Endothelial cell of umbilical vein (primary cell): ENCODE data around the gene FILIP1L. TPM values are rescaled to one million over a fixed set of nuclear protein-coding genes. Genes with fewer than 3 reads are reported as not detected.

Experiments used
- BruUV-seq: library from RNA; stranded (reverse); fragments of 400-500 nt; replicated peaks from 2 replicates; lab custom pipeline; 2021; lab: Mats Ljungman, UMichigan
- CTCF ChIA-PET: fragments of 300-600, 350-600 bp; sonication (Branson Sonifier 250); formaldehyde crosslinking; loops from one replicate; lab custom pipeline; 2021; ENCODE audit warnings: antibody characterized with exemption, inconsistent platforms; lab: Charles Lee
- POLR2A ChIA-PET: fragments of 300-600, 350-600 bp; sonication (Branson Sonifier 250); formaldehyde crosslinking; loops from one replicate; lab custom pipeline; 2021; ENCODE audit warnings: antibody characterized with exemption, inconsistent platforms; lab: Charles Lee
- DNase-seq: peaks from one replicate; pipeline ENCODE4 v3.0.0-alpha.2; 2011; ENCODE audit warnings: low read depth, low spot score
- FAIRE-seq: peaks from 2 replicates; lab custom pipeline; 2011; peaks lifted over from hg19 to GRCh38; lab: Jason Lieb, UNC
- H2AFZ ChIP-seq: 2 replicates; pipeline ENCODE4 v1.6.0; 2012; ENCODE audit warnings: low read depth, low read length, control low read depth, inconsistent platforms
- H3K27ac ChIP-seq: 2 replicates; pipeline ENCODE4 v1.5.1; 2011; ENCODE audit warnings: low read depth, mild to moderate bottlenecking, control low read depth, low read length, moderate library complexity; ENCODE audit not compliant: insufficient read depth
- H3K27me3 ChIP-seq, 2 experiments: 2 replicates each; pipeline versions ENCODE4 v1.6.0 to v1.6.1; 2011; ENCODE audit warnings: low read length in 2 of 2, mixed read lengths in 1 of 2; ENCODE audit not compliant: control insufficient read depth in 2 of 2, insufficient read depth in 2 of 2
- H3K36me3 ChIP-seq, 2 experiments: 2 replicates in 1 of 2; 3 replicates in 1 of 2; pipeline ENCODE4 v1.5.1; 2011; ENCODE audit warnings: low read length in 2 of 2, mild to moderate bottlenecking in 1 of 2, moderate library complexity in 1 of 2; ENCODE audit not compliant: control insufficient read depth in 2 of 2, insufficient read depth in 2 of 2; ENCODE audit errors: extremely low read depth in 1 of 2
- H3K4me1 ChIP-seq: 3 replicates; pipeline ENCODE4 v1.5.1; 2011; ENCODE audit warnings: mild to moderate bottlenecking, low read length; ENCODE audit not compliant: control insufficient read depth, insufficient read depth; ENCODE audit errors: extremely low read depth
- H3K4me2 ChIP-seq: 2 replicates; pipeline ENCODE4 v1.6.1; 2011; ENCODE audit warnings: low read length, control low read depth, mixed read lengths; ENCODE audit not compliant: insufficient read depth
- H3K4me3 ChIP-seq, 3 experiments: fragments of 200-600 bp in 1 of 3; sonication (generic), shearing (Covaris generic) in 1 of 3; replicated peaks in 1 of 3; 2 replicates each; pipeline ENCODE4 v1.5.1; 2011 to 2016; ENCODE audit warnings: control low read depth in 3 of 3, low read length in 3 of 3, mild to moderate bottlenecking in 2 of 3, inconsistent platforms in 1 of 3, low read depth in 1 of 3, moderate library complexity in 1 of 3; ENCODE audit not compliant: insufficient read depth in 1 of 3
- H3K79me2 ChIP-seq: 2 replicates; pipeline ENCODE4 v1.6.0; 2012; ENCODE audit warnings: low read length, inconsistent platforms; ENCODE audit not compliant: control insufficient read depth, insufficient read depth
- H3K9ac ChIP-seq: replicated peaks from 2 replicates; pipeline ENCODE3; 2011; ENCODE audit warnings: low read length, control low read depth; ENCODE audit not compliant: insufficient read depth; ENCODE audit errors: extremely low read depth
- H3K9me1 ChIP-seq: replicated peaks from 3 replicates; pipeline ENCODE4 v1.6.0; 2011; ENCODE audit warnings: mild to moderate bottlenecking, low read length; ENCODE audit not compliant: control insufficient read depth, insufficient read depth; ENCODE audit errors: extremely low read depth
- H3K9me3 ChIP-seq: replicated peaks from 2 replicates; pipeline ENCODE4 v1.5.1; 2012; ENCODE audit warnings: low read length, inconsistent platforms; ENCODE audit not compliant: control insufficient read depth, insufficient read depth
- H4K20me1 ChIP-seq: replicated peaks from 2 replicates; pipeline ENCODE3; 2011; ENCODE audit warnings: mild to moderate bottlenecking, low read length; ENCODE audit not compliant: control insufficient read depth, insufficient read depth; ENCODE audit errors: extremely low read depth
- EZH2 ChIP-seq: IDR thresholded peaks from 2 replicates; pipeline ENCODE4 v1.6.1; 2012; ENCODE audit warnings: borderline replicate concordance, low read depth, mild to moderate bottlenecking, moderate library complexity, low read length, inconsistent platforms; ENCODE audit not compliant: severe bottlenecking
- FOS ChIP-seq: IDR thresholded peaks from 2 replicates; pipeline ENCODE4 v1.6.1; 2011; ENCODE audit warnings: mild to moderate bottlenecking, low read length, moderate library complexity, borderline replicate concordance; ENCODE audit not compliant: insufficient read depth
- GATA2 ChIP-seq: IDR thresholded peaks from 2 replicates; pipeline ENCODE4 v1.7.0; 2011; ENCODE audit warnings: low read depth, mild to moderate bottlenecking, moderate library complexity, mixed read lengths, low read length; ENCODE audit not compliant: insufficient read length, insufficient read depth
- JUN ChIP-seq: IDR thresholded peaks from 2 replicates; pipeline ENCODE4 v1.6.1; 2011; ENCODE audit warnings: borderline replicate concordance, low read depth; ENCODE audit not compliant: insufficient read length, insufficient read depth
- MYC ChIP-seq: IDR thresholded peaks from one replicate; pipeline ENCODE4 v1.6.1; 2011; ENCODE audit warnings: mild to moderate bottlenecking, low read depth, low read length
- POLR2A ChIP-seq: IDR thresholded peaks from 2 replicates; pipeline ENCODE4 v1.6.1; 2012; ENCODE audit warnings: low read depth, mild to moderate bottlenecking, control low read depth, low read length
- POLR2AphosphoS5 ChIP-seq: IDR thresholded peaks from 2 replicates; pipeline ENCODE4 v1.6.1; 2012; ENCODE audit warnings: low read depth, mild to moderate bottlenecking, control low read depth, low read length, moderate library complexity; ENCODE audit not compliant: insufficient read depth
- dilution Hi-C: fragments of 300-500 bp; cut with MboI; formaldehyde crosslinking; loops from one replicate; pipeline ENCODE4 v1.15.0; 2019; ENCODE audit warnings: low sequenced_read_pairs; ENCODE audit not compliant: extremely low pct_ligation_motif_present
- intact Hi-C: fragments of 100-400 bp; cut with micrococcal nuclease; formaldehyde crosslinking; loops from one replicate; pipeline ENCODE4 v1.10.0; 2022
- polyA plus RNA-seq, 4 experiments: library from polyadenylated mRNA; depleted of rRNA in 3 of 4; stranded (reverse) in 3 of 4; unstranded in 1 of 4; fragments of >200 nt; gene quantifications; 2 replicates each; pipeline versions ENCODE4 v1.2.1 to v1.2.3, GENCODE V29; 2011 to 2012; ENCODE audit warnings: missing spikeins in 1 of 4
- total RNA-seq: library from RNA; stranded (reverse); gene quantifications from 2 replicates; pipeline ENCODE4 v1.2.3, GENCODE V29; 2021
- TF ChIP-seq, protein P1 (sequence below), 2 donors: IDR thresholded peaks; 1 replicate in 1 of 2; 2 replicates in 1 of 2; pipeline ENCODE4 v1.5.1; 2011; ENCODE audit warnings: low read length in 2 of 2, mild to moderate bottlenecking in 2 of 2, moderate library complexity in 2 of 2, control low read depth in 1 of 2, inconsistent platforms in 1 of 2, low read depth in 1 of 2; ENCODE audit not compliant: insufficient read depth in 1 of 2; ENCODE audit errors: extremely low read depth in 1 of 2
- TF ChIP-seq, protein P2 (sequence below): IDR thresholded peaks from 2 replicates; pipeline ENCODE4 v1.6.1; 2011; ENCODE audit not compliant: insufficient read depth, insufficient read length

FILIP1L gene
- total and polyA plus RNA-seq, 2 donors (not counting 3 experiments of a cell fraction or from before 2014, with no cell fraction given): 26.0 to 29.9 TPM

- ChIA-PET CTCF (interaction anchor here (1.2 to 2.3 kb wide), 2 partner anchors 17 to 292 kb away, joined by 3 to 6 read pairs; no protein-coding TSS in a partner anchor), POLR2A (no interaction called here)
- no peak for TF ChIP-seq FOS
- no peak for TF ChIP-seq GATA2
- TF ChIP-seq, protein P1, sequence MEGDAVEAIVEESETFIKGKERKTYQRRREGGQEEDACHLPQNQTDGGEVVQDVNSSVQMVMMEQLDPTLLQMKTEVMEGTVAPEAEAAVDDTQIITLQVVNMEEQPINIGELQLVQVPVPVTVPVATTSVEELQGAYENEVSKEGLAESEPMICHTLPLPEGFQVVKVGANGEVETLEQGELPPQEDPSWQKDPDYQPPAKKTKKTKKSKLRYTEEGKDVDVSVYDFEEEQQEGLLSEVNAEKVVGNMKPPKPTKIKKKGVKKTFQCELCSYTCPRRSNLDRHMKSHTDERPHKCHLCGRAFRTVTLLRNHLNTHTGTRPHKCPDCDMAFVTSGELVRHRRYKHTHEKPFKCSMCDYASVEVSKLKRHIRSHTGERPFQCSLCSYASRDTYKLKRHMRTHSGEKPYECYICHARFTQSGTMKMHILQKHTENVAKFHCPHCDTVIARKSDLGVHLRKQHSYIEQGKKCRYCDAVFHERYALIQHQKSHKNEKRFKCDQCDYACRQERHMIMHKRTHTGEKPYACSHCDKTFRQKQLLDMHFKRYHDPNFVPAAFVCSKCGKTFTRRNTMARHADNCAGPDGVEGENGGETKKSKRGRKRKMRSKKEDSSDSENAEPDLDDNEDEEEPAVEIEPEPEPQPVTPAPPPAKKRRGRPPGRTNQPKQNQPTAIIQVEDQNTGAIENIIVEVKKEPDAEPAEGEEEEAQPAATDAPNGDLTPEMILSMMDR (IDR thresholded peaks at IDR 0.05; ENCODE audit: extremely low read depth in 1 of 2, insufficient read depth in 1 of 2, low read depth in 1 of 2, low read length in 2 of 2): no peak
- no peak for TF ChIP-seq POLR2AphosphoS5
- TF ChIP-seq, protein P2, sequence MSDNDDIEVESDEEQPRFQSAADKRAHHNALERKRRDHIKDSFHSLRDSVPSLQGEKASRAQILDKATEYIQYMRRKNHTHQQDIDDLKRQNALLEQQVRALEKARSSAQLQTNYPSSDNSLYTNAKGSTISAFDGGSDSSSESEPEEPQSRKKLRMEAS: no peak
- TF ChIP-seq POLR2A: no peak
- TF ChIP-seq JUN: no peak
- no peak for TF ChIP-seq MYC
- TF ChIP-seq EZH2: no peak
- Histone ChIP-seq H3K27ac (no peak overlapping the region), H2AFZ (no peak overlapping the region), H3K79me2 (no peaks in the 10 kb centered on the region), H3K27me3 (no peaks in the 10 kb centered on the region), H3K4me1 (peaks cover 8% of the 10 kb centered on the region), H3K9ac (no peak overlapping the region), H3K9me1 (no peaks in the 10 kb centered on the region), H3K4me2 (no peak overlapping the region), H4K20me1 (no peaks in the 10 kb centered on the region), H3K36me3 (no peaks in the 10 kb centered on the region), H3K4me3 (no peak overlapping the region), H3K9me3 (no peaks in the 10 kb centered on the region)
- BruUV-seq: no TSS peak
- FAIRE-seq (no peak), DNase-seq (no peak)
- dilution Hi-C loops (no loop called here), intact Hi-C loops (no loop called here)
Observed at GRCh38 chr3:99961756-99962515, 152.4 kb downstream of the FILIP1L start.
